DOHH2 (cell line): Measurements from ENCODE around the gene HRC.
A peak's percentile ranks its signal among the peaks of the same experiment; 100 is the strongest.

Source experiments
- H3F3A ChIP-seq: fragments of 200-600 bp; sonication (generic), shearing (Covaris generic); 2 replicates; pipeline ENCODE4 v1.6.0; 2016; ENCODE audit warnings: antibody characterized with exemption, mild to moderate bottlenecking; ENCODE audit not compliant: control insufficient read depth, insufficient read depth
- H3K27ac ChIP-seq: fragments of 200-600 bp; sonication (generic); 2 replicates; pipeline ENCODE4 v1.5.1; 2014; ENCODE audit warnings: low read depth, mild to moderate bottlenecking, low read length, moderate library complexity
- H3K27me3 ChIP-seq: fragments of 200-600 bp; sonication (generic); 2 replicates; pipeline ENCODE4 v1.6.1; 2014; ENCODE audit warnings: mild to moderate bottlenecking, low read length, mixed read lengths; ENCODE audit not compliant: control insufficient read depth
- H3K36me3 ChIP-seq: fragments of 200-600 bp; sonication (generic); 2 replicates; pipeline ENCODE4 v1.6.1; 2014; ENCODE audit warnings: mild to moderate bottlenecking, low read length, moderate library complexity, mixed read lengths; ENCODE audit not compliant: control insufficient read depth
- H3K4me1 ChIP-seq: fragments of 200-600 bp; sonication (generic); 2 replicates; pipeline ENCODE4 v1.6.1; 2014; ENCODE audit warnings: mild to moderate bottlenecking, low read length, mixed read lengths; ENCODE audit not compliant: control insufficient read depth
- H3K4me2 ChIP-seq: fragments of 200-600 bp; sonication (generic); 2 replicates; pipeline ENCODE4 v1.6.0; 2014; ENCODE audit warnings: mild to moderate bottlenecking, low read length, moderate library complexity
- H3K4me3 ChIP-seq: fragments of 200-600 bp; sonication (generic); 2 replicates; pipeline ENCODE4 v1.5.1; 2014; ENCODE audit warnings: mild to moderate bottlenecking, low read length, mixed read lengths
- H3K79me2 ChIP-seq: fragments of 200-600 bp; sonication (generic); 2 replicates; pipeline ENCODE4 v1.6.1; 2014; ENCODE audit warnings: mild to moderate bottlenecking, low read length, mixed read lengths; ENCODE audit not compliant: control insufficient read depth
- H3K9me2 ChIP-seq: fragments of 200-600 bp; sonication (generic); replicated peaks from 2 replicates; pipeline ENCODE4 v1.6.1; 2014; ENCODE audit warnings: mild to moderate bottlenecking, low read length, mixed read lengths; ENCODE audit not compliant: control insufficient read depth
- H3K9me3 ChIP-seq: fragments of 200-600 bp; sonication (generic); 2 replicates; pipeline ENCODE4 v1.6.1; 2014; ENCODE audit warnings: antibody characterized with exemption, low read length, mixed read lengths; ENCODE audit not compliant: control insufficient read depth, insufficient read depth
- H4K20me1 ChIP-seq: fragments of 200-600 bp; sonication (generic); 2 replicates; pipeline ENCODE4 v1.6.0; 2014; ENCODE audit warnings: low read depth, mild to moderate bottlenecking, antibody characterized with exemption, low read length, moderate library complexity; ENCODE audit not compliant: control insufficient read depth, insufficient read depth
- CTCF ChIP-seq: fragments of 200-600 bp; sonication (generic); IDR thresholded peaks from one replicate; pipeline ENCODE4 v1.5.1; 2014; ENCODE audit warnings: antibody characterized with exemption, mild to moderate bottlenecking, low read depth, low read length; ENCODE audit not compliant: poor library complexity, severe bottlenecking
- EZH2phosphoT487 ChIP-seq: fragments of 200-600 bp; sonication (generic); IDR thresholded peaks from 2 replicates; pipeline ENCODE4 v1.6.1; 2017; ENCODE audit warnings: borderline replicate concordance, mild to moderate bottlenecking, antibody characterized with exemption, low read length, moderate library complexity, mixed read lengths

Gene HRC

GRCh38 chr19:49118565-49119410 is 36.4 kb downstream of the HRC start, which contains the start of gene C19orf73:
Gene C19orf73, minus strand, starts transcription at chr19:49119143. Its CDS starts 121 bp downstream, at chr19:49119022.
- H3F3A ChIP-seq: peaks cover 6% of the 10 kb centered on the region; the same call in 1 of the 2 replicates
- H3K79me2 ChIP-seq: no peaks in the 10 kb centered on the region
- H3K9me2 ChIP-seq: no peaks in the 10 kb centered on the region
- no peak for TF ChIP-seq CTCF
- TF ChIP-seq EZH2phosphoT487: no peak
- H3K27me3 ChIP-seq: peaks cover 18% of the 10 kb centered on the region
- H3K36me3 ChIP-seq: no peaks in the 10 kb centered on the region
- H3K4me1 ChIP-seq: peaks cover 33% of the 10 kb centered on the region
- H3K4me3 ChIP-seq: peak within 1 kb of the TSS; percentile 79
- peak within 1 kb of the TSS; percentile 89 for H3K4me2 ChIP-seq
- H3K27ac ChIP-seq: peak within 1 kb of the TSS; percentile 63
- H3K9me3 ChIP-seq: no peaks in the 10 kb centered on the region
- H4K20me1 ChIP-seq: no peaks in the 10 kb centered on the region

- TF ChIP-seq CTCF (no peak), EZH2phosphoT487 (no peak)
- Histone ChIP-seq H3K27ac (peak overlapping the region; percentile 63), H3K4me3 (peak overlapping the region; percentile 79), H3K4me2 (peak overlapping the region; percentile 89), H3K27me3 (peaks cover 18% of the 10 kb centered on the region), H3F3A (peaks cover 6% of the 10 kb centered on the region; the same call in 1 of the 2 replicates), H3K9me3 (no peaks in the 10 kb centered on the region), H3K9me2 (no peaks in the 10 kb centered on the region), H3K79me2 (no peaks in the 10 kb centered on the region), H3K4me1 (peaks cover 35% of the 10 kb centered on the region), H3K36me3 (no peaks in the 10 kb centered on the region), H4K20me1 (no peaks in the 10 kb centered on the region)
Observed at GRCh38 chr19:49117677-49118564, 37.3 kb downstream of the HRC start.

- Histone ChIP-seq H3K9me3 (no peaks in the 10 kb centered on the region), H3F3A (peaks cover 7% of the 10 kb centered on the region), H3K27ac (no peak overlapping the region), H3K4me1 (peaks cover 35% of the 10 kb centered on the region), H3K9me2 (no peaks in the 10 kb centered on the region), H4K20me1 (no peaks in the 10 kb centered on the region), H3K4me2 (no peak overlapping the region), H3K79me2 (no peaks in the 10 kb centered on the region), H3K27me3 (peaks cover 18% of the 10 kb centered on the region), H3K36me3 (no peaks in the 10 kb centered on the region), H3K4me3 (no peak overlapping the region)
- TF ChIP-seq CTCF (no peak), EZH2phosphoT487 (no peak)
Observed at GRCh38 chr19:49116544-49116943, 38.7 kb downstream of the HRC start.
